ENCODE data around the gene MAGOH.
A peak's percentile ranks its signal among the peaks of the same experiment; 100 is the strongest.
"Not testable (repeated sequence)": the region's sequence is repeated elsewhere in the genome, so short reads cannot be mapped to it uniquely, and the experiment has no call there.

The MAGOH gene

DNA sequence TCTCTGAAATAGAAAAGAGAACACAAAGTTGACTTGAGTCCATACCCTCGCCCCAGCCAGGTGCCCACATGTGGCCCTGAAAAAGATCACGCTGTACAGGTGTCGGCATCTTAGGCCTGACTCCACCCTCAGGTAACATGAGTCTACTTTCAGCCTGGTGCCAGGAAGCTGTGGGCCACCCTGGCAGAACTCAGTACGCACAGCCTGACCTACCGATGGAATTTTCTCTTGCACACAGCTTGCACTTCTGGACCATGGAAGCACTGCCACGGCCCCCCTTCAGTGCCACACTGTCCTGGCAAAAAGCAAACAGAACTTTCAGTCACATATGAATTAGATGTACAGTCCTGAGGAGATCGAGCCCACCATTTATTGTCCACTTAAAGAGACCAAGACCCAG is 20.1 kb downstream of the MAGOH start:
- Histone ChIP-seq H3K4me1 (ENCODE audit: control insufficient read depth, insufficient read depth, low read length) (peaks cover 10% of the 10 kb centered on the region), H3K4me2 (ENCODE audit: low read length) (no peak overlapping the region), H3K4me3 (ENCODE audit: low read length) (no peak overlapping the region), H3K27me3 (ENCODE audit: control insufficient read depth, insufficient read depth, low read length) (no peaks in the 10 kb centered on the region), H3K9me3 (replicated peaks; ENCODE audit: low read length) (no peaks in the 10 kb centered on the region), H3K36me3 (ENCODE audit: insufficient read depth, low read length) (peaks cover 30% of the 10 kb centered on the region), H3K9ac (ENCODE audit: low read depth, low read length) (no peak overlapping the region)

GRCh38 chr1:53214376-53214940 is 23.9 kb downstream of the MAGOH start:
- Histone ChIP-seq H3K4me2 (ENCODE audit: low read length) (no peak overlapping the region), H3K27me3 (ENCODE audit: control insufficient read depth, insufficient read depth, low read length) (no peaks in the 10 kb centered on the region)

GRCh38 chr1:53210954-53211353 is 27.4 kb downstream of the MAGOH start:
- no peak overlapping the region for H3K4me3 ChIP-seq (ENCODE audit: low read length)
- H3K36me3 ChIP-seq (ENCODE audit: insufficient read depth, low read length) = peaks cover 64% of the 10 kb centered on the region
- no peak overlapping the region for H3K4me2 ChIP-seq (ENCODE audit: low read length)
- no peaks in the 10 kb centered on the region for H3K27me3 ChIP-seq (ENCODE audit: control insufficient read depth, insufficient read depth, low read length)
- no peak overlapping the region for H3K9ac ChIP-seq (ENCODE audit: low read depth, low read length)
- H3K9me3 ChIP-seq (replicated peaks; ENCODE audit: low read length) = no peaks in the 10 kb centered on the region
- H3K4me1 ChIP-seq (ENCODE audit: control insufficient read depth, insufficient read depth, low read length) = no peaks in the 10 kb centered on the region

More at GRCh38 chr1:53214376-53214940, 23.9 kb downstream of the MAGOH start:
- no peaks in the 10 kb centered on the region for H3K9me3 ChIP-seq (replicated peaks; ENCODE audit: low read length)
- H3K9ac ChIP-seq (ENCODE audit: low read depth, low read length) = no peak overlapping the region
- peaks cover 60% of the 10 kb centered on the region for H3K36me3 ChIP-seq (ENCODE audit: insufficient read depth, low read length)
- no peak overlapping the region for H3K4me3 ChIP-seq (ENCODE audit: low read length)
- peaks cover 2% of the 10 kb centered on the region for H3K4me1 ChIP-seq (ENCODE audit: control insufficient read depth, insufficient read depth, low read length)

DNA sequence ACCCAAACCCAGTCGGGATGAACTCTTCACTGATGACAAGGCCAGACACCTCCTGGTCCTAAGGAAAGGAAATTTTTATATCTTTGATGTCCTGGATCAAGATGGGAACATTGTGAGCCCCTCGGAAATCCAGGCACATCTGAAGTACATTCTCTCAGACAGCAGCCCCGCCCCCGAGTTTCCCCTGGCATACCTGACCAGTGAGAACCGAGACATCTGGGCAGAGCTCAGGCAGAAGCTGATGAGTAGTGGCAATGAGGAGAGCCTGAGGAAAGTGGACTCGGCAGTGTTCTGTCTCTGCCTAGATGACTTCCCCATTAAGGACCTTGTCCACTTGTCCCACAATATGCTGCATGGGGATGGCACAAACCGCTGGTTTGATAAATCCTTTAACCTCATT is 28.0 kb downstream of the MAGOH start:
- Histone ChIP-seq H3K36me3 (ENCODE audit: insufficient read depth, low read length) (peaks cover 67% of the 10 kb centered on the region), H3K4me3 (ENCODE audit: low read length) (no peak overlapping the region)

DNA sequence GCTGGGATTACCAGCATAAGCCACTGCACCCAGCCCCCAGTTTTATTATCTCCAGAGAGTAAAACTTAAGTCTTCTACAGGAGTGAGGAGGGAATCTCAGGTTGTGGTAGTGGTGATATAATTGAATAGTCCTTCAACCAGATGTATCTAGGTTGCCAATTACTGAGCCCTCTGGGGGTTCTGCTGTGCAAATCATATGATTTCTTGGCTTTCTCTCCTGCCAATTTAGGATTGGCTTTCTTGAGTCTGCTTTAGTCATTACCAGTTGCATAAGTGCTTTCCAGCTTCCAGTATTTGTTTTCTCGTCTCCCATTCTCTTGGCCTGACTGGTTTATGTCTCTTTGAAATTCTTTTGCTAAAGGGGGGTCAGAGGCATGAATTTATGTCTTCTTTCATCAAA is 30.6 kb downstream of the MAGOH start:
- H3K27me3 ChIP-seq (ENCODE audit: control insufficient read depth, insufficient read depth, low read length) = no peaks in the 10 kb centered on the region
- H3K9me3 ChIP-seq (replicated peaks; ENCODE audit: low read length) = no peaks in the 10 kb centered on the region
- no peak overlapping the region for H3K4me2 ChIP-seq (ENCODE audit: low read length)
- no peak overlapping the region for H3K4me3 ChIP-seq (ENCODE audit: low read length)
- no peak overlapping the region for H3K9ac ChIP-seq (ENCODE audit: low read depth, low read length)
- no peaks in the 10 kb centered on the region for H3K4me1 ChIP-seq (ENCODE audit: control insufficient read depth, insufficient read depth, low read length)
- H3K36me3 ChIP-seq (ENCODE audit: insufficient read depth, low read length) = peaks cover 65% of the 10 kb centered on the region

More for the DNA sequence above, 28.0 kb downstream of the MAGOH start:
- H3K27me3 ChIP-seq (ENCODE audit: control insufficient read depth, insufficient read depth, low read length) = no peaks in the 10 kb centered on the region
- no peaks in the 10 kb centered on the region for H3K9me3 ChIP-seq (replicated peaks; ENCODE audit: low read length)
- H3K9ac ChIP-seq (ENCODE audit: low read depth, low read length) = no peak overlapping the region
- no peak overlapping the region for H3K4me2 ChIP-seq (ENCODE audit: low read length)
- no peaks in the 10 kb centered on the region for H3K4me1 ChIP-seq (ENCODE audit: control insufficient read depth, insufficient read depth, low read length)

GRCh38 chr1:53206735-53207379 is 31.5 kb downstream of the MAGOH start:
- Histone ChIP-seq H3K27me3 (ENCODE audit: control insufficient read depth, insufficient read depth, low read length) (no peaks in the 10 kb centered on the region), H3K9me3 (replicated peaks; ENCODE audit: low read length) (no peaks in the 10 kb centered on the region), H3K36me3 (ENCODE audit: insufficient read depth, low read length) (peaks cover 68% of the 10 kb centered on the region), H3K4me3 (ENCODE audit: low read length) (no peak overlapping the region), H3K4me1 (ENCODE audit: control insufficient read depth, insufficient read depth, low read length) (no peaks in the 10 kb centered on the region), H3K4me2 (ENCODE audit: low read length) (no peak overlapping the region), H3K9ac (ENCODE audit: low read depth, low read length) (no peak overlapping the region)

GRCh38 chr1:53206083-53206685 is 32.1 kb downstream of the MAGOH start:
- H3K4me1 ChIP-seq (ENCODE audit: control insufficient read depth, insufficient read depth, low read length); H3K9ac ChIP-seq (ENCODE audit: low read depth, low read length); H3K9me3 ChIP-seq (replicated peaks; ENCODE audit: low read length); H3K4me2 ChIP-seq (ENCODE audit: low read length); H3K4me3 ChIP-seq (ENCODE audit: low read length); H3K27me3 ChIP-seq (ENCODE audit: control insufficient read depth, insufficient read depth, low read length): not testable (repeated sequence)
- H3K36me3 ChIP-seq (ENCODE audit: insufficient read depth, low read length) = peaks cover 69% of the 10 kb centered on the region

DNA sequence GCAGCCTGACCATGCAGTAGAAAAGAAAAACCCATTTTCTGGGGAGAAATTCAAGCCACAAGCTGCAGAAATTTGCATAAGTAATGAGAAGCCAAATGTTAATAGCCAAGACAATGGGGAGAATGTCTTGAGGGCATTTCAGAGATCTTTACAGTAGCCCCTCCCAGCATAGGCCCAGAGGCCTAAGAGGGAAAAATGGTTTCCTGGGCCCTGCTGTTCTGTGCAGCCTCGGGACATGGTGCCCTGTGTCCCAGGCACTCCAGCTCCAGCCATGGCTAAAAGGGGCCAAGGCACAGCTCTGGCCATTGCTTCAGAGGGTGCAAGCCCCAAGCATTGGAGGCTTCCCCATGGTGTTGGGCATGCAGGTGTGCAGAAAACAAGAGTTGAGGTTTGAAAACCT is 32.8 kb downstream of the MAGOH start:
- not testable (repeated sequence) for H3K4me3 ChIP-seq (ENCODE audit: low read length); H3K4me2 ChIP-seq (ENCODE audit: low read length); H3K9ac ChIP-seq (ENCODE audit: low read depth, low read length); H3K4me1 ChIP-seq (ENCODE audit: control insufficient read depth, insufficient read depth, low read length); H3K27me3 ChIP-seq (ENCODE audit: control insufficient read depth, insufficient read depth, low read length); H3K9me3 ChIP-seq (replicated peaks; ENCODE audit: low read length)
- peaks cover 63% of the 10 kb centered on the region for H3K36me3 ChIP-seq (ENCODE audit: insufficient read depth, low read length)

GRCh38 chr1:53203466-53203865 is 34.9 kb downstream of the MAGOH start:
- Histone ChIP-seq H3K4me3 (ENCODE audit: low read length) (no peak overlapping the region), H3K4me1 (ENCODE audit: control insufficient read depth, insufficient read depth, low read length) (peaks cover under 1% of the 10 kb centered on the region), H3K27me3 (ENCODE audit: control insufficient read depth, insufficient read depth, low read length) (no peaks in the 10 kb centered on the region), H3K4me2 (ENCODE audit: low read length) (no peak overlapping the region), H3K36me3 (ENCODE audit: insufficient read depth, low read length) (peaks cover 50% of the 10 kb centered on the region), H3K9me3 (replicated peaks; ENCODE audit: low read length) (no peaks in the 10 kb centered on the region), H3K9ac (ENCODE audit: low read depth, low read length) (no peak overlapping the region)

DNA sequence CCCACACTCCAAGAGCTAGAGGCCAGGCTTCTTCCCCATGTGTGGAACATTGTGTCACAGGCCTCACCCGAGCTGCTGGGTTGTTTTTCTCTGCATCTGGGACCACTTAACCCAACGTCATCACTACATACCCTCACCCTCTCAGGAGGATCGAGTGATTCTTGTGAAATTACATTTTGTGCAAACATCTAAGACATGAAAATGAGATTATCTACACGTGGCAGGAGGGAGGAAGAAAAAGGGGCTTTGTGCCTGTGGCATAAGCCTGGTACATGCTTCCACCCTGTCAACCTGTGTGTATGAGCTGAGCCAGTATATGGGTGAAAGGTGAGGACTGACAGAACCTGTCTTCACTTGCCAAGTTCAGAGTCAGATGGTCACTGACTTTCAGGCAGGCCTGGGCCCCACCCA is 40.1 kb downstream of the MAGOH start:
- H3K4me2 ChIP-seq (ENCODE audit: low read length) = peak overlapping the region; percentile 90
- H3K4me1 ChIP-seq (ENCODE audit: control insufficient read depth, insufficient read depth, low read length) = peaks cover 25% of the 10 kb centered on the region
- H3K4me3 ChIP-seq (ENCODE audit: low read length) = peak overlapping the region; percentile 91
- peak overlapping the region; percentile 99 for H3K9ac ChIP-seq (ENCODE audit: low read depth, low read length)
- H3K27me3 ChIP-seq (ENCODE audit: control insufficient read depth, insufficient read depth, low read length) = no peaks in the 10 kb centered on the region
- no peaks in the 10 kb centered on the region for H3K9me3 ChIP-seq (replicated peaks; ENCODE audit: low read length)
- H3K36me3 ChIP-seq (ENCODE audit: insufficient read depth, low read length) = peaks cover 21% of the 10 kb centered on the region

DNA sequence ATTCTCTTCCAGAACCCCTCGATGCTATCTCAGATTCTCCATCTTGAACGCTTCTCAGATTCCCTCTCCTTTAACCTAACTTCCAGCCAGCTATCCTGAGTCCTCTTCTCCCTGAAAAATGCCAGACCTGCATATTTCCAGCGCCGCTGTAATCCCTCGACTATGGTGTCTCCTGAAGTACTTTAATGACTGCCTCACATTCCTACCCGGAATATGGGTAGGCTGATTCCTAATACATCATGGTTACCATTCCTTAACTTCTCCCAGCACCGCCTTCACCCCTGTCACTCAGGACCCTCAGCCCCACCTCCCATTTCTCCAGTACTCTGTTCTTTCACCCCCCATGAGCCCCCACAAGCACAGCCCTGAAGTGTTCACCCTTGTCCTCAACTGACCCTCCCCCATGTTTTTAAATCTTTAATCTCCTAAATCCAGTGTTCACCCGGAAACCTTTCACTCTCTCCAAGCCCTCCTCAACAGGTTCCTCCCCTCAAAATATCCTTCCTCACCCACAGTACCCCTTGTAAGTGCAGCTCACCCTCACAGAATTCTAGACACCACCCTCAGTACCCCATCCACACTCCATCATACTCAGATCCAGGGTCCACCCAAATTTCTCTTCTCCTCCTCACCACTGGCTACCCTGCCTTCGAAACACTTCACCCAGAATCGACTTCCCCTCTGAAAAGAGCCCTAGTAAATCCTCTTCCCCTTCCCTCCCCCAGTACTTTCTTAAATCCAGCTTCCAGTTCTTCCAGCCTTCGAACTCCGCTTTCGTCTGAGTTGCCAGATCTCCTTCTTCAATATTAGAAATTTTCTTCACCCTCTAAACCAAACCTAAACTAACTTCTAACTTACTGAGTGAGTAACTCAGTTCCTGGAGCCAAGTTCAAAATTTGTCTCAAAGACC is 40.8 kb downstream of the MAGOH start:
- Histone ChIP-seq H3K27me3 (ENCODE audit: control insufficient read depth, insufficient read depth, low read length) (no peaks in the 10 kb centered on the region), H3K4me3 (ENCODE audit: low read length) (peak overlapping the region; percentile 91), H3K9ac (ENCODE audit: low read depth, low read length) (peak overlapping the region; percentile 99), H3K4me2 (ENCODE audit: low read length) (peak overlapping the region; percentile 90), H3K9me3 (replicated peaks; ENCODE audit: low read length) (no peaks in the 10 kb centered on the region), H3K36me3 (ENCODE audit: insufficient read depth, low read length) (peaks cover 14% of the 10 kb centered on the region), H3K4me1 (ENCODE audit: control insufficient read depth, insufficient read depth, low read length) (peaks cover 25% of the 10 kb centered on the region)
